Epithelial cell of proximal tubule (primary cell): ENCODE results near the gene DOK7. TPM values are rescaled to one million over a fixed set of nuclear protein-coding genes. Genes with fewer than 3 reads are reported as not detected.
"Not testable (repeated sequence)": the region's sequence is repeated elsewhere in the genome, so short reads cannot be mapped to it uniquely, and the experiment has no call there.

ENCODE experiments used
- DNase-seq: peaks from one replicate; pipeline ENCODE4 v3.0.0-alpha.2; 2011; ENCODE audit warnings: low read depth
- H3K4me3 ChIP-seq: 2 replicates; pipeline ENCODE4 v1.5.1; 2011; ENCODE audit warnings: low read depth, mild to moderate bottlenecking, low read length
- total RNA-seq: library from RNA; depleted of rRNA; stranded (reverse); fragments of >200 nt; gene quantifications from 2 replicates; pipeline ENCODE4 v1.2.3, GENCODE V29; 2015
- TF ChIP-seq, protein P1 (sequence below): conservative IDR thresholded peaks from 2 replicates; pipeline ENCODE4 v1.5.1; 2012; ENCODE audit warnings: low read depth, mild to moderate bottlenecking, low read length

The DOK7 gene
- total RNA-seq, 1 donor from 2014 or later, result 0.81 TPM

DNA sequence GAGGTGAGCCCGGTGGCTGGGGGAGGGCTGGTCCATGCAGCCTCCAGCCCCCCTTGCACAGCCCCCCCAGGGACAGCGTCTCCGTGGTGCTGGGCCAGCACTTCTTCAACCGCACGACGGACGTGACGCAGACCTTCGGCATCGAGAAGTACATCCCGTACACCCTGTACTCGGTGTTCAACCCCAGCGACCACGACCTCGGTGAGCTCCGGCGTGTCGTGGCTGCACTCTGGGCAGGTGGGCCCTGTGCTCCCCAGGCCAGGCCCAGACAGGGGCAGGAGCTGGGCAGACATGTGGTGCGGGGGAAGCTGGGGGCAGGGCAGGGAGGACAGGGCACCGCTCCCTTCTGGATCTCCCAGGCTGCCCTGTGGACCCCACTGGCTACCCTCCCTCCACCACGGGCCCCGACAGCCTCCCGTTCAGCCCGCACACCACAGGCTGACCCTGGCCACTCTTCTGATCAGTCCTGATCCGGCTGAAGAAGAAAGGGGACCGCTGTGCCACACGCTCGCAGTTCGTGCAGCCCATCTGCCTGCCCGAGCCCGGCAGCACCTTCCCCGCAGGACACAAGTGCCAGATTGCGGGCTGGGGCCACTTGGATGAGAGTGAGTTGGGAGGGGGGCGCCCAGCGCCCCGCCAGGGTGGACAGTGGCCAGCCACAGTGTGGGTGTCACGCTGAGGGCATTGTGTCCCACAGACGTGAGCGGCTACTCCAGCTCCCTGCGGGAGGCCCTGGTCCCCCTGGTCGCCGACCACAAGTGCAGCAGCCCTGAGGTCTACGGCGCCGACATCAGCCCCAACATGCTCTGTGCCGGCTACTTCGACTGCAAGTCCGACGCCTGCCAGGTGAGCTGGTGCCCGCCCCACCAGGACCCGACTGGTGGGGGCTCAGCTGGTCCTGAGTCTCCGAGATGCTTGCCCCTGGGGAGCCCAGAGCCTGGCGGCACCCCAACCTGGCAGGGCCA lies 15.4 kb upstream of the DOK7 start:
- no peak for DNase-seq
- TF ChIP-seq, protein P1, sequence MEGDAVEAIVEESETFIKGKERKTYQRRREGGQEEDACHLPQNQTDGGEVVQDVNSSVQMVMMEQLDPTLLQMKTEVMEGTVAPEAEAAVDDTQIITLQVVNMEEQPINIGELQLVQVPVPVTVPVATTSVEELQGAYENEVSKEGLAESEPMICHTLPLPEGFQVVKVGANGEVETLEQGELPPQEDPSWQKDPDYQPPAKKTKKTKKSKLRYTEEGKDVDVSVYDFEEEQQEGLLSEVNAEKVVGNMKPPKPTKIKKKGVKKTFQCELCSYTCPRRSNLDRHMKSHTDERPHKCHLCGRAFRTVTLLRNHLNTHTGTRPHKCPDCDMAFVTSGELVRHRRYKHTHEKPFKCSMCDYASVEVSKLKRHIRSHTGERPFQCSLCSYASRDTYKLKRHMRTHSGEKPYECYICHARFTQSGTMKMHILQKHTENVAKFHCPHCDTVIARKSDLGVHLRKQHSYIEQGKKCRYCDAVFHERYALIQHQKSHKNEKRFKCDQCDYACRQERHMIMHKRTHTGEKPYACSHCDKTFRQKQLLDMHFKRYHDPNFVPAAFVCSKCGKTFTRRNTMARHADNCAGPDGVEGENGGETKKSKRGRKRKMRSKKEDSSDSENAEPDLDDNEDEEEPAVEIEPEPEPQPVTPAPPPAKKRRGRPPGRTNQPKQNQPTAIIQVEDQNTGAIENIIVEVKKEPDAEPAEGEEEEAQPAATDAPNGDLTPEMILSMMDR, result no peak
- H3K4me3 ChIP-seq, result no peak overlapping the region

DNA sequence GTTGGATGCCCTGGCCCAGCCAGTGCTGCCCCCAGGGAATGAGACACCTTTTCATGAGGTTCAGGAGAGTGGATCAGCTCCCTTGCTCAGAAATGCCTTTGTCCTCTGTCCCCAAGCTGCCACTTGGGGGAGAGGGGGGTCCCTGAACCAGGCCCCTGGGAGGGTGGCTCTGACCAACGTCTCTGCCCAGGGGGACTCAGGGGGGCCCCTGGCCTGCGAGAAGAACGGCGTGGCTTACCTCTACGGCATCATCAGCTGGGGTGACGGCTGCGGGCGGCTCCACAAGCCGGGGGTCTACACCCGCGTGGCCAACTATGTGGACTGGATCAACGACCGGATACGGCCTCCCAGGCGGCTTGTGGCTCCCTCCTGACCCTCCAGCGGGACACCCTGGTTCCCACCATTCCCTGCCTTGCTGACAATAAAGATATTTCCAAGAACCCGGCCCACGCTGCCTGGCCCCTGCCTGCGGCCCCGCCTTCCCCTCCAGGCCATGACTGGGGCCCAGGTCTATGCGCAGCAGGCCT lies 14.0 kb upstream of the DOK7 start:
- TF ChIP-seq, protein P1, result no peak
- H3K4me3 ChIP-seq, result no peak overlapping the region
- no peak for DNase-seq

GRCh38 chr4:3449574-3450534 lies 13.3 kb upstream of the DOK7 start:
- TF ChIP-seq, protein P1, result no peak
- no peak for DNase-seq
- H3K4me3 ChIP-seq, result no peak overlapping the region

- TF ChIP-seq, protein P1, result no peak
- H3K4me3 ChIP-seq, result no peak overlapping the region
- DNase-seq, result no peak
Observed at GRCh38 chr4:3450643-3451042, 12.5 kb upstream of the DOK7 start.

DNA sequence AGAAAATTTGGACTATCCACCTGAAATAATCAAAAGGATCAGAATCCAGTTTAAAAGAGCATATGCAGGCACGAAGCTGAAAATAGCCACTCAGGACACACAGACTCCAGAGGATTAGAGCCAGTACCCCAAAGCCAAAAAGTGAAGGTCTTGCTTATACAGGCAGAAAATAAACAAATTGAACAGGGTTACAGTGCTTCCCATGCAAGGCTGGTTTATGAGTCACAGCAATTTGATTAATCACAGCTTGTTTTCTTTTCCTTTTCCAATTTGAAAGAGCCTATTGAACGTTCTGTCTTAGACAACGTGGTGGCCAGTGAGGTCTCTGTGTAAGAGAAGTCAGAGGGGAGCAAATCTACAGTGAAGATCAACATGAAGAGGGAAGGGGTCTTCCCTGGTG lies 11.2 kb upstream of the DOK7 start:
- TF ChIP-seq, protein P1, result no peak
- H3K4me3 ChIP-seq, result no peak overlapping the region
- peak; percentile 30 for DNase-seq

- no peak for DNase-seq
- TF ChIP-seq, protein P1, result peak; percentile 48
- no peak overlapping the region for H3K4me3 ChIP-seq
Observed at GRCh38 chr4:3452376-3452775, 10.7 kb upstream of the DOK7 start.

- not testable (repeated sequence) for H3K4me3 ChIP-seq, DNase-seq
Observed at GRCh38 chr4:3455596-3455995, 7.5 kb upstream of the DOK7 start.
